K562 (cell line): Measurements from ENCODE around the gene TAF1B. TPM values are rescaled to one million over a fixed set of nuclear protein-coding genes. Genes with fewer than 3 reads are reported as not detected.
A peak's percentile ranks its signal among the peaks of the same experiment; 100 is the strongest.

ENCODE experiments used
- ATF7 ChIP-seq: fragments of 450-650 bp; IDR thresholded peaks from 2 replicates; pipeline ENCODE4 v1.7.1; 2014; ENCODE audit warnings: mild to moderate bottlenecking, moderate library complexity
- BCL6 ChIP-seq: fragments of 250-450 bp; sonication (Bioruptor Pico); IDR thresholded peaks from 2 replicates; pipeline ENCODE4 v1.4.0; 2020
- CXXC5 ChIP-seq: fragments of 250-450 bp; sonication (Bioruptor Pico); IDR thresholded peaks from 2 replicates; pipeline ENCODE4 v1.8.0; 2022; ENCODE audit warnings: inconsistent platforms, mild to moderate bottlenecking, moderate library complexity
- DEAF1 ChIP-seq: fragments of 450-650 bp; formaldehyde crosslinking; IDR thresholded peaks from 2 replicates; pipeline ENCODE4 v1.4.0; 2020; ENCODE audit warnings: mild to moderate bottlenecking, moderate library complexity
- E2F6 ChIP-seq, 2 experiments: IDR thresholded peaks; 2 replicates each; pipeline ENCODE4 v1.6.1; 2011; ENCODE audit warnings: borderline replicate concordance in 1 of 2, control low read depth in 1 of 2, low read depth in 1 of 2, low read length in 1 of 2, mild to moderate bottlenecking in 1 of 2, mixed read lengths in 1 of 2, moderate library complexity in 1 of 2; ENCODE audit not compliant: insufficient read depth in 1 of 2, insufficient read length in 1 of 2, poor library complexity in 1 of 2, severe bottlenecking in 1 of 2; ENCODE audit errors: extremely low read depth in 1 of 2
- EP400 ChIP-seq: fragments of 450-650 bp; IDR thresholded peaks from 2 replicates; pipeline ENCODE4 v1.6.1; 2017; ENCODE audit warnings: antibody characterized with exemption, mild to moderate bottlenecking, moderate library complexity
- ESRRB ChIP-seq: fragments of 250-450 bp; sonication (Bioruptor Pico); IDR thresholded peaks from 2 replicates; pipeline ENCODE4 v1.5.0; 2020; ENCODE audit warnings: mild to moderate bottlenecking, moderate library complexity, borderline replicate concordance
- FOXK1 ChIP-seq: sonication (generic); formaldehyde crosslinking; IDR thresholded peaks from 2 replicates; pipeline ENCODE4 v1.8.0; 2022; ENCODE audit warnings: missing genetic modification reagents, mild to moderate bottlenecking, borderline replicate concordance
- HDAC2 ChIP-seq: fragments of 450-650 bp; IDR thresholded peaks from 2 replicates; pipeline ENCODE4 v1.6.1; 2016; ENCODE audit warnings: mild to moderate bottlenecking
- JUNB ChIP-seq: fragments of 450-650 bp; formaldehyde crosslinking; conservative IDR thresholded peaks from 2 replicates; pipeline ENCODE4 v1.4.0; 2020; ENCODE audit warnings: mild to moderate bottlenecking
- MEF2D ChIP-seq: conservative IDR thresholded peaks from 2 replicates; pipeline ENCODE4 v1.6.1; 2016; ENCODE audit warnings: low read depth, missing genetic modification characterization, missing compliant biosample characterization
- MITF ChIP-seq: IDR thresholded peaks from 2 replicates; pipeline ENCODE4 v1.6.1; 2014; ENCODE audit warnings: antibody characterized with exemption
- NFE2 ChIP-seq: IDR thresholded peaks from 2 replicates; pipeline ENCODE4 v1.6.1; 2014; ENCODE audit warnings: antibody characterized with exemption, low read depth
- SRF ChIP-seq, 2 experiments: fragments of 250-450, 450-650 bp in 1 of 2; sonication (Bioruptor Pico) in 1 of 2; sonication (generic) in 1 of 2; formaldehyde crosslinking; IDR thresholded peaks; 2 replicates each; pipeline versions ENCODE4 v1.5.0 to v1.5.1; 2020 to 2022; ENCODE audit warnings: mild to moderate bottlenecking in 1 of 2, missing genetic modification reagents in 1 of 2
- THRA ChIP-seq: fragments of 450-650 bp; IDR thresholded peaks from 2 replicates; pipeline ENCODE4 v1.6.1; 2017; ENCODE audit warnings: mild to moderate bottlenecking, moderate library complexity
- ZNF717 ChIP-seq: fragments of 250-450 bp; sonication (Bioruptor Pico); IDR thresholded peaks from 2 replicates; pipeline ENCODE4 v1.5.0; 2021
- polyA plus RNA-seq, 8 experiments: library from polyadenylated mRNA; depleted of rRNA in 4 of 8; stranded (reverse) in 5 of 8; unstranded in 3 of 8; fragments of >200 nt; fragmentation: Nextera tagmentation in 2 of 8; fragmentation: Illumina TruSeq in 1 of 8; extraction: Ambion mirVana in 2 of 8; extraction: Trizol in 1 of 8; gene quantifications; 2 replicates each; pipeline versions ENCODE4 v1.2.1 to v1.2.3, GENCODE V29; 2011 to 2014; ENCODE audit warnings: inconsistent platforms in 1 of 8, missing spikeins in 1 of 8
- total RNA-seq, 7 experiments: library from RNA; depleted of rRNA in 6 of 7; stranded (reverse); fragments of >200 nt in 6 of 7; fragmentation: Illumina TruSeq in 2 of 7; extraction: Trizol in 2 of 7; gene quantifications; 2 replicates each; pipeline versions ENCODE4 v1.2.1 to v1.2.3, GENCODE V29; 2011 to 2021; ENCODE audit warnings: low replicate concordance in 1 of 7

TAF1B gene
- total and polyA plus RNA-seq, 9 of the 15 experiments (the other 6 are each of a cell fraction or from before 2014, with no cell fraction given) = 8.8 to 25.1 (median 17.3) TPM

- TF ChIP-seq NFE2 (peak; percentile 70), HDAC2 (0 out of 2 replicates have a peak, but pooled peaks have one; percentile 51), CXXC5 (CRISPR knock-in tag) (peak; percentile 65), DEAF1 (CRISPR knock-in tag) (peak; percentile 70), E2F6 (IDR thresholded peaks at IDR 0.05; ENCODE audit: borderline replicate concordance in 1 of 2, extremely low read depth in 1 of 2, insufficient read depth in 1 of 2, insufficient read length in 1 of 2, low read depth in 1 of 2, low read length in 1 of 2, poor library complexity in 1 of 2, severe bottlenecking in 1 of 2) (peak; percentile 78 to 79), THRA (no peak), FOXK1 (peak; percentile 77), ESRRB (CRISPR knock-in tag) (no peak), MITF (peak; percentile 84), EP400 (peak; percentile 65), JUNB (CRISPR knock-in tag) (no peak), ZNF717 (0 out of 2 replicates have a peak, but pooled peaks have one; percentile 40), MEF2D (0 out of 2 replicates have a peak, but pooled peaks have one; percentile 28), ATF7 (peak; percentile 70; the same call in 1 of the 2 replicates), SRF (CRISPR knock-in tag; IDR thresholded peaks at IDR 0.05) (peak in 1 of 2 experiments; percentile 50; a peak in 1 of 4 replicates), BCL6 (no peak)
- TF ChIP-seq, all 486 proteins: peak for 85
These were observed 71.3 kb downstream of the TAF1B start (continued) for GRCh38 chr2:9914384-9915065.
